GM23248 (cell line): ENCODE measurements around the gene WWOX. TPM values are rescaled to one million over a fixed set of nuclear protein-coding genes. Genes with fewer than 3 reads are reported as not detected.

ENCODE experiments used
- DNase-seq: peaks from one replicate; pipeline ENCODE4 v3.0.0-alpha.2; 2015
- H2AFZ ChIP-seq: fragments of 200-600 bp; sonication (generic); 2 replicates; pipeline ENCODE4 v1.6.1; 2016; ENCODE audit warnings: antibody characterized with exemption
- H3F3A ChIP-seq: fragments of 200-600 bp; sonication (generic); 2 replicates; pipeline ENCODE4 v1.6.1; 2016; ENCODE audit warnings: mild to moderate bottlenecking, antibody characterized with exemption, mixed run types; ENCODE audit not compliant: insufficient read depth
- H3K27ac ChIP-seq: fragments of 200-600 bp; sonication (generic); 2 replicates; pipeline ENCODE4 v1.5.1; 2016; ENCODE audit warnings: mild to moderate bottlenecking
- H3K27me3 ChIP-seq: fragments of 200-600 bp; sonication (generic); replicated peaks from 2 replicates; pipeline ENCODE4 v1.6.1; 2016; ENCODE audit warnings: mild to moderate bottlenecking; ENCODE audit not compliant: insufficient read depth
- H3K36me3 ChIP-seq: fragments of 200-600 bp; sonication (generic); 2 replicates; pipeline ENCODE4 v1.6.1; 2016; ENCODE audit warnings: low read depth, mild to moderate bottlenecking
- H3K4me1 ChIP-seq: fragments of 200-600 bp; sonication (generic); 2 replicates; pipeline ENCODE4 v1.6.1; 2016; ENCODE audit warnings: mild to moderate bottlenecking; ENCODE audit not compliant: insufficient read depth
- H3K4me2 ChIP-seq: fragments of 200-600 bp; sonication (generic); one replicate; pipeline ENCODE4 v1.6.1; 2016; ENCODE audit warnings: mild to moderate bottlenecking; ENCODE audit not compliant: unreplicated experiment
- H3K4me3 ChIP-seq: fragments of 200-600 bp; sonication (generic); 2 replicates; pipeline ENCODE4 v1.5.1; 2016; ENCODE audit warnings: mild to moderate bottlenecking
- H3K79me2 ChIP-seq: fragments of 200-600 bp; sonication (generic); 2 replicates; pipeline ENCODE4 v1.6.1; 2016; ENCODE audit warnings: mild to moderate bottlenecking; ENCODE audit not compliant: insufficient read depth
- H3K9ac ChIP-seq: fragments of 200-600 bp; sonication (generic); 2 replicates; pipeline ENCODE4 v1.6.1; 2016; ENCODE audit warnings: mild to moderate bottlenecking
- H3K9me2 ChIP-seq: fragments of 200-600 bp; sonication (generic); 2 replicates; pipeline ENCODE4 v1.6.1; 2016; ENCODE audit warnings: mixed run types, mild to moderate bottlenecking, moderate library complexity; ENCODE audit not compliant: insufficient read depth
- H3K9me3 ChIP-seq: fragments of 200-600 bp; sonication (generic); one replicate; pipeline ENCODE4 v1.6.1; 2017; ENCODE audit warnings: low read depth
- H4K20me1 ChIP-seq: fragments of 200-600 bp; sonication (generic); 2 replicates; pipeline ENCODE4 v1.6.0; 2016; ENCODE audit not compliant: insufficient read depth
- EZH2 ChIP-seq: fragments of 200-600 bp; sonication (generic); IDR thresholded peaks from 2 replicates; pipeline ENCODE4 v1.6.1; 2018; ENCODE audit warnings: antibody characterized with exemption, mild to moderate bottlenecking; ENCODE audit not compliant: insufficient read depth, poor library complexity, severe bottlenecking
- EZH2phosphoT487 ChIP-seq: fragments of 200-600 bp; sonication (generic); IDR thresholded peaks from 2 replicates; pipeline ENCODE4 v1.6.1; 2018; ENCODE audit warnings: antibody characterized with exemption, moderate library complexity, mild to moderate bottlenecking, low read depth; ENCODE audit not compliant: insufficient read depth
- WGBS, 2 experiments: methylation state at CpG; one replicate each; pipeline ENCODE4 v1.1.6; 2015 to 2017; ENCODE audit warnings: low lambda C conversion rate in 2 of 2, low coverage in 1 of 2; ENCODE audit errors: missing lambda C conversion rate in 2 of 2; 5-methylcytosine and 5-hydroxymethylcytosine counted together
- in situ Hi-C: fragments of 300-500 bp; cut with MboI; formaldehyde crosslinking; loops from 2 replicates; pipeline ENCODE4 v1.15.0; 2020
- polyA plus RNA-seq: library from polyadenylated mRNA; unstranded; fragments of >200 nt; fragmentation: Nextera tagmentation; extraction: Ambion mirVana; gene quantifications from 2 replicates; pipeline ENCODE4 v1.2.1, GENCODE V29; 2016
- total RNA-seq: library from RNA; depleted of rRNA; stranded (reverse); fragments of >200 nt; shearing (Covaris generic); gene quantifications from 2 replicates; pipeline ENCODE4 v1.2.3, GENCODE V29; 2014

WWOX gene
- total and polyA plus RNA-seq, 2 experiments from 2014 or later: 4.5 to 6.6 TPM

DNA sequence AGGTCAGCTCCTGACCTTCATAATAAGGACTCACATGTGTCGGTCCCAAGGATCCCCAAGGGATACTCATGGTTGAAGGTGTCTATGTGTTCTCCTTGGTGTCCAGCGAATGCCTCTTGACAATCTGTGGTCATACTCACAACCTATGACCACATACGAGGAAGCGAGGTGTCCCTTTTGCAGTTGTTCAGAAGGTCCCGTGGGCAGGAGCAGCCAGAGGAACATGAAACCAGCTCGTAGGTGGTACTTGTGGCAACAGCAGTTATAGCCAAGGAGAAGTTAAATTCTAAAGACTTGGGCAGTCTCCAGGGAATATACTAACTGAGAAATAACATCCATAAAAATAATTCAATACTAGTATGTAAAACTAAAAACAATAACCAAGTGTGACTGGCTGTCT is 685.3 kb downstream of the WWOX start:
- Histone ChIP-seq H3K9ac (no peak overlapping the region), H3K9me2 (no peaks in the 10 kb centered on the region), H3K27me3 (no peaks in the 10 kb centered on the region), H3K27ac (no peak overlapping the region), H3K36me3 (no peaks in the 10 kb centered on the region), H2AFZ (no peak overlapping the region), H3F3A (no peaks in the 10 kb centered on the region), H3K9me3 (no peaks in the 10 kb centered on the region), H4K20me1 (no peaks in the 10 kb centered on the region), H3K4me1 (no peaks in the 10 kb centered on the region), H3K79me2 (no peaks in the 10 kb centered on the region), H3K4me3 (no peak overlapping the region), H3K4me2 (no peak overlapping the region)
- 42 to 58% methylated on average over 6 of the region's 6 CpGs for WGBS, 2 experiments
- in situ Hi-C loops: no loop called here
- TF ChIP-seq EZH2 (no peak), EZH2phosphoT487 (no peak)
- DNase-seq: no peak

DNA sequence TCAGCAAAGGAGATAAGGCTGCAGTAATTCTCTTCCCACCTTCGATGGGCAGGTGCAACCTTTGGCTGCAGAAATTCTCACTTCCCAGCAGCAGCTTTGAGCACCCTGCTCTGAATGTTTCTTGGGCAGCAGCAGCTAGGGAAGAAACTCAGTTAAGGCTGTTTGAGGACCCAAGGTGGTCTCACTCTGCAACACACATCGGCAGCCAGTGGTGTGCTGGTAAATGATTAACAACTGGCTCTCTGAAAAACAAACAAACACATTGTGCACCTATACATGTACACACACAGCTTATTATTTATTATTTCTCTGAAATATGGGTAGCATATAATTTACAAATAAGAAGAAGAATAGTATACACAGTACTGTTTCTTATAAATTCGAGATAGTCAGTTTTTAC is 685.8 kb downstream of the WWOX start:
- 60 to 68% methylated on average over 3 of the region's 3 CpGs for WGBS, 2 experiments
- in situ Hi-C loops: no loop called here
- no peaks in the 10 kb centered on the region for H3K9me2 ChIP-seq

DNA sequence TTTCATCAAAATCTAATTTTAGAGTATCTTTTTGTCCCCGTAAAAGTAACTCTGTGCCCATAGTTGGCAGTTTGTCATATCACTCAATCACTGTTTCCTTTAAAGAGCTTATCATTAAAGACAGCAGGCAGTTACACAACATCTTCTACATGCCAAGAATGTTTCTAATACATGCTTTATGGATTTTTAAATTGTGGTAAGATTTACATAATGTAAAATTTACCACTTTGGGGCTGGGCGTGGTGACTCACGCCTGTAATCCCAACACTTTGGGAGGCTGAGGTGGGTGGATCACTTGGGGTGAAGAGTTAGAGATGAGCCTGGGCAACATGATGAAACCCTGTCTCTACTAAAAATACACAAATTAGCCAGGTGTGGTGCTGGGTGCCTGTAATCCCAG is 687.2 kb downstream of the WWOX start:
- H3K27me3 ChIP-seq: no peaks in the 10 kb centered on the region
- H3K79me2 ChIP-seq: no peaks in the 10 kb centered on the region
- H4K20me1 ChIP-seq: no peaks in the 10 kb centered on the region
- H2AFZ ChIP-seq: no peak overlapping the region
- H3K4me2 ChIP-seq: no peak overlapping the region
- no peak overlapping the region for H3K4me3 ChIP-seq
- no peaks in the 10 kb centered on the region for H3F3A ChIP-seq
- no peaks in the 10 kb centered on the region for H3K9me2 ChIP-seq
- 33 to 36% methylated on average over 3 of the region's 3 CpGs for WGBS, 2 experiments
- H3K36me3 ChIP-seq: no peaks in the 10 kb centered on the region
- no peak overlapping the region for H3K9ac ChIP-seq
- no peak overlapping the region for H3K27ac ChIP-seq
- no peaks in the 10 kb centered on the region for H3K9me3 ChIP-seq
- in situ Hi-C loops: no loop called here
- H3K4me1 ChIP-seq: no peaks in the 10 kb centered on the region
- no peak for DNase-seq
- no peak for TF ChIP-seq EZH2
- TF ChIP-seq EZH2phosphoT487: no peak

More for the DNA sequence above, 685.8 kb downstream of the WWOX start:
- Histone ChIP-seq H3K79me2 (no peaks in the 10 kb centered on the region), H3K4me2 (no peak overlapping the region), H3K4me1 (no peaks in the 10 kb centered on the region), H3K36me3 (no peaks in the 10 kb centered on the region), H3K27me3 (no peaks in the 10 kb centered on the region), H3K9me3 (no peaks in the 10 kb centered on the region), H3K4me3 (no peak overlapping the region), H4K20me1 (no peaks in the 10 kb centered on the region), H3K9ac (no peak overlapping the region), H2AFZ (no peak overlapping the region), H3K27ac (no peak overlapping the region), H3F3A (no peaks in the 10 kb centered on the region)
- no peak for DNase-seq
- no peak for TF ChIP-seq EZH2phosphoT487
- no peak for TF ChIP-seq EZH2

DNA sequence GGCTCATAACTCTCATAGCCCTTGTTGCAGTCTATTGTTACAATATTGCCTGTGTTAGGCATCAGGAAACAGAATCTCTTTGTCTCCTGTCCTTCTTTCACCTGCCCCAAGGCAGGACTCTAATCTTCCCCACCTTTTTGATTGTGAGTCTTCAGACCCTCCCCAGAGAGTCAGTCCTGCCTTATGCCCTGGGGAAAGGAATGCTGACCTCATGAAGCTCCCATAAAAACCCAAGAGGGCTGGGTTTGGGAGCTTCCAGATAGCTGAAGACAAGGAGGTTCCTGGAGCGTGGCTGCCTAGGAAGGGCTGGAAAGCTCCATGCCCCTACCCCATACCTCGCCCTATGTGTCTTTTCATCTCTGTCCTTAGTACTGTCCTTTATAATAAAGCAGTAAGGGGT is 688.8 kb downstream of the WWOX start:
- Histone ChIP-seq H2AFZ (no peak overlapping the region), H3K9me3 (no peaks in the 10 kb centered on the region), H3K9ac (no peak overlapping the region), H3K27me3 (no peaks in the 10 kb centered on the region), H3K4me3 (no peak overlapping the region), H3K36me3 (no peaks in the 10 kb centered on the region), H3K9me2 (no peaks in the 10 kb centered on the region), H3K4me1 (no peaks in the 10 kb centered on the region), H3K4me2 (no peak overlapping the region), H3K79me2 (no peaks in the 10 kb centered on the region), H3F3A (no peaks in the 10 kb centered on the region), H4K20me1 (no peaks in the 10 kb centered on the region), H3K27ac (no peak overlapping the region)
- in situ Hi-C loops: no loop called here
- no peak for DNase-seq
- TF ChIP-seq EZH2phosphoT487 (no peak), EZH2 (no peak)
- WGBS, 2 experiments: 48 to 52% methylated on average over 2 of the region's 2 CpGs

DNA sequence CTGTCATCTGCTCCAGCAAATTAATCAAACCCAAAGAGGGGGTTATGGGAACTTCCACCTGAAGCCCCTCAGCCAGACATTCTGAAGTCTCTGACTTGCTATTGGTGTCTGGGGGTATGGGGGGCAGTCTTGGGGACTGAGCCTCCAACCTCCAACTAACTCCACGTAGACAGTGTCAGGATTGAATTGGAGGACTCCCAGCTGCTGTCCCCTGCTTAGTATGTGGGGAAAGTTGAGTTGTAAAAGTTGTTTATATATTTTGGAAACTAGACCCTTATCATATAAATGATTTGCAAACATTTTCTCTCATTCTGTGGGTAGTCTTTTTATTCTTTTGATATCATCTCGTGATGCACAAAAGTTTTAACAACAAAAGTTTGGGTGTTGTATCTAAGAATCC is 689.2 kb downstream of the WWOX start:
- no peak for DNase-seq
- Histone ChIP-seq H3K9me2 (no peaks in the 10 kb centered on the region), H3K9ac (no peak overlapping the region), H3K79me2 (no peaks in the 10 kb centered on the region), H3K27ac (no peak overlapping the region), H4K20me1 (no peaks in the 10 kb centered on the region), H3K4me1 (no peaks in the 10 kb centered on the region), H3K4me2 (no peak overlapping the region), H3K27me3 (no peaks in the 10 kb centered on the region), H3K36me3 (no peaks in the 10 kb centered on the region), H2AFZ (no peak overlapping the region), H3K9me3 (no peaks in the 10 kb centered on the region), H3F3A (no peaks in the 10 kb centered on the region), H3K4me3 (no peak overlapping the region)
- 3 to 6% methylated on average over 2 of the region's 2 CpGs for WGBS, 2 experiments
- in situ Hi-C loops: no loop called here
- TF ChIP-seq EZH2 (no peak), EZH2phosphoT487 (no peak)
